ENCODE measurements around the gene SPG11.
"Not testable (repeated sequence)": the region's sequence is repeated elsewhere in the genome, so short reads cannot be mapped to it uniquely, and the experiment has no call there.

The SPG11 gene

DNA sequence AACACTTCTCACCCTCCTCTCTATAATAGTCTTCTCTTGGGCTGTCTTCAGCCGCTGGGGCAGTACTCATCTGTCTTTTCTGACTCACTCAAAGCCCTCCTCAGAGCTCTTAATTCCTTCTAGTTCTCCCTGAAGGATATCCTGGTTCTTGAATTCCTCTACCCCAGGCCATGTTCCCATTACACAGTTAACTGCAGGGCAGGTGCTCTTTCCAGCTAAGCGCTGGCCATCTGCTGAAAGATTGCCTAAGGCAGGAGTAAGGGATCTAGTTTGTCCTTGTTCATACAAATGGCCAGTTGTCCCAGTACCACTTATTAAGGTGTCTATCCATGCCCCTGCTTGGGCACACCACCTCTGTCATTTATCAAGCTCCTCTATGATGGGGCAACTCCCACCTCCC lies 10.2 kb upstream of the SPG11 start:
- DNase-seq, result no peak

DNA sequence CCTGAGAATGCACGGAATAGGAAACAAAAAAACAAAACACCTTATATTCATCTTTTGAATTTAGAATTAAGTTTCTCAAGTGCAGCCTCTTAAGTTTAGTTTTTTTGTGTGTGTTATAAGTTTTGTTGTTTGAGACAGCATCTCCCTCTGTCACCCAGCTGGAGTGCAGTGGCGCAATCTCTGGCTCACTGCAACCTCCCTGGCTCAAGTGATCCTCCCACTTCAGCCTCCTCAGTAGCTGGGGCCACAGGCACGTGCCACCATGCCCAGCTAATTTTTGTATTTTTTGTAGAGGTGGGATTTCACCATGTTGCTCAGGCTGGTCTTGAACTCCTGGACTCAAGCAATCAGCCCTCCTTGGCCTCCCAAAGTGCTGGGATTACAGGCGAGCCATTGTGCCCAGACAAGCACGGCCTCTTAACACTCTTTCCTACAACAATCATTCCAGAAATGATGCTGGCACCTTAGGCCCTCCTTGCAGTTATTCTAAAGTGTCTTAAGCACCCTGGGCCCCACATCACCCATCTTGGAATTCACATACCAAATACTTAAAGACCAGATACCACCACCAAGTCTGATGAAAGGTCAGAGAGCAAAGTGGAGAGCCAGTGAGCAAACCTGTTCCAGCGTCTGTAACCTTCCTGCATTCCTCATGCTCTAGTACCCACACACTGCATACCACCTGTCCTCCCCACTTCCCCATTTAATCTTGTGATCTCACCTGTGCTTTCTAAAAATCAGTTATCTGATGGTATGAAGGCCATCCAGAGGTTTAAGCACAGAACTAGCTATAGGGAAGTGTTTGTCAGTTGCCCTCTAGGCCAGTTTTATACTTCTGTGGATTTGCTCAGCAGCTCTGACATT lies 6.9 kb upstream of the SPG11 start:
- no peak for DNase-seq

DNA sequence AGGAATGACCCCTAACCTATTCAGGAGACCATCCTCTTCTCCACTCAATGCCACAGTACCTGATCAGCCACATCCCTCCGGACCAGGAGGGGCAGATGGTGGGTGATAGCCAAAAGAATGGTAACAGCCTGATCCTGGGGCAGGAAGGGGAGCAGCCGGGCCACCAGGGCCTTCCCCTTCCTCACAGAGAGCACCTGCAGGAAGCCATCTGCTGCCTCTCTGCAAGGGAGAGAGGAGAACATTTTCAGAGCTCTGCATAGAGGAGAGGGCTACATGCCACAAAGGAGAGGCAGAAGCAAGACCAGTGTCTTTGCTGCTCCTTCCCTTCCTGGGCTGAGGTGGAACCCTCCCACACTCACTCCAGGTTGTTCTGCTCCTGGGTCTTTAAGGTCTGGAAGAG lies 5.5 kb upstream of the SPG11 start:
- no peak for DNase-seq

DNA sequence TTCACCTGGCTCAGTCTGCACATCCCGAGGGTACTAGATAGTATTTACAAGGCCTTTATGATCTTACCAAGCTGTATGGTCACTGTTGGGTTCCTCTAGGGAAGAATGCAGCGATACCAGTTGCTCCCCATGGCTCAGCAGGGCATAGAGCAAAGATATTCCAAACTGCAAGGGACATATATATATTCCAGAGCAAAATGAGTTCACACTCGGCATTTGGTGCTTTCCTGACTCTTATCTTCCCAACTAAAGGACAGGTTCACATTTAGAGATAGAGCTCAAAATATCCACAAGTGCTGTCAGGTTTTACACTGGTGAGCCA lies 3.5 kb upstream of the SPG11 start:
- no peak for DNase-seq

DNA sequence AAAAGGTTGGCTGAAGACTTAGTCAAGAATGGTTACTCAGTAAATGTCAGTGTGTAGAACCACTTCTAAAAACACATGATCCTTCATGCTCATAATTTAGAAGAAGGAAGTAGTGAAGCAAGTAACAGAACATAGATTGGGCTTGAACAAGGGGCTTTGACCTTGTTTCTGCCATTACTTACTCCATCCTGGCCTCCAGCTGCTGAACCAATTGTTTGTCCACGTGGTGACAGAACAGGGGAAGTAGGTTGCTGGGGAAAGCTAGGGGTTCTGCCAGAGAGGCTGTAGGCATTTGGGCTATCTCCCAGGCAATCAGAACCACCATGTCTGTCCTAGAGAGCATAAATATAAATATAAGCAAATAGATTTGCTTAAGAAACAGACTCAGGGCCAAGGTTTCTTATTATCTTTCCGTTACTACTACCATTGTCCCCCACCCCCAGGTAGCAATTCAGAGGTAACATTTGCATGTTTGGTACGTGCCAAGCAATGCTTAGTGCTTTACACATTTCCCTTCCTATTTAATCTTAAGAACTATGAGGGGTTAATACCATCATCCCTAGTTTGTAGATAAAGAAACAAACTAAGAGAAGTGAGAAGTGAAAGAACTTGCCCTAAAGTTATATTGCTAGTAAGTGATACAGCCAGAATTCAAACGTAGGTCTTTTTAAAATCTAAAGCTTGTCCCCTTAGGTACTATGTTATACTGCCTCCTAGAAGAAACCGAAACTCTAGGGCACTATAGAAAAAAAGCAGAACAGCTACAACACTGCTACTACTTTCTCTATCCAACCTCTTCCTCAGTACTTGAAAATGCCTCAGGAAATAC lies 3.0 kb upstream of the SPG11 start:
- DNase-seq, result no peak

DNA sequence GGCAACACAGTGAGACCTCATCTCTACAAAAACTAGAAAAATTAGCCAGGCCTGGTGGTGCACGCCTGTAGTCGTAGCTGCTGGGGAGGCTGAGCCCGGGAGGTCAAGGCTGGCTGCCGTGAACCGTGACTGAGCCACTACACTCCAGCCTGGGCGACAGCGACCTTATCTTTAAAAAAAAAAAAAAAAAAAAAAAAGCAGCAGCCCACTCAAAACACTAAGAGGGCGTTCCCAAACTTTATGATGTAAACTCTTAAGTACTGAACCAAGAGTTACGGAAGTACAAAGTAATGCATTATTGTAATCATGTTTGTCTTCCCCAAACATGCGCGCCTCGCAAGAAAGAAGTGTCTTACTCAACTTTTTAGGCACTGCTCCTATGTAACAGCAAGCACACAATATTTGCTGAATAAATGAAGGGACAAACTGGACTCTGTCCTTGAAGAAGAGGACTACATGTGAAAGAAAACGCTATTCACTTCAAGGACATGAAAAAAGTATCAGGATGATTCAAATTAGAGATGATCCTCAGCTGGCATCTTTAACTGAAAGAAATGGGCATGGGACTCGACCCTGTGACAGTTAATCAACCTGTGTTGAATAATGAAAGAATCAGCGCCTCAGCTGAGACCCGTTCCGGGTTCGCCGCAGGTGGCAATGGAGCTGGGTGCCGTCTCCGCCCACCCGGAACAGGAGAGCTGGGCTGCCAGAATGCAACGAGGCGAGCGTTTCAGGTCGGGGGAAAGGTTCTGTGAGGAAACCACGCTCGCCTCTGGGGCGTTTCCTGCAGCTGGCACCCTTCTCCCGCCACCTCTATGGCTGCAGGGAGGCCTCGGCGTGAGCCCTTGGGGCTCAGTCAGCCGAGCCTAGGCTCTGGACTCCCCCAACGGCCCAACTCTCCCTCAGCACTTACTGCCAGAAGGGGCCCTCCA lies 718 bp downstream of the SPG11 start:
- DNase-seq, result peak; percentile 86

DNA sequence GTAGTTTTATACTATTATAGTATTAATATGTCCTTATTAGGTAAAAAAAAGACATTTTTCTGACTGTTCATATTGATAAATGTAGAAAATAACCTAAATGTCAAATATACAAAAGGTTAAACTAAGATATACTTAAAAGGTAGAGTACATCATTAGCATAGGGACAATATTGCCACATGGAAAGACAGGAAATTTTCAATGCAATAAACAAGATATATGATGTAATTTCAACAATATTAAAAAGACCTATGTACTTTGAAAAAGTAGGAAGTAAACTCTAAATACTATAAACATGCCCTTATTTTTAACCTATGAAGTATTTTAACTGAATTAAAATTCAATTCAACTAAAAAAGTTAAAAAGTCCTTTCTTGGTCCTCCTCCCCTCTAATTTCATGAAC lies 1.9 kb downstream of the SPG11 start:
- no peak for DNase-seq

DNA sequence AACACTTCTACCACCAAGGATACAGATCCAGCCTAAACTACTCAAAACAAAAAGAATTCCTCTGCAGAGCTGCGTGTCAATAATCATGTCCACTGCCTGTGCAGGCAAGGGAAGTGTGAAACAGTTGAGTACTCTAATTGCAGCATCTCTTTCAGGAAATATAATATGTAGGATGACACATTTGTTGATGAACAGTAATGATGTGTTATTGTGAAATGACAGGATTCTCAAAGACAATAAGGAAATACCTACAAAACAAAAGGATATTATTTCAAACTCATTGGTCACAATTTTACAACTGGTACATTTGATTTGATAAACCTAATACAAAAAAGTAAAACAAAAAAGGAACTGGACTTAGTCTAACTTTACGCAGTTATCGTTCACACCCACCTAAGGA lies 4.4 kb downstream of the SPG11 start:
- DNase-seq, result no peak

DNA sequence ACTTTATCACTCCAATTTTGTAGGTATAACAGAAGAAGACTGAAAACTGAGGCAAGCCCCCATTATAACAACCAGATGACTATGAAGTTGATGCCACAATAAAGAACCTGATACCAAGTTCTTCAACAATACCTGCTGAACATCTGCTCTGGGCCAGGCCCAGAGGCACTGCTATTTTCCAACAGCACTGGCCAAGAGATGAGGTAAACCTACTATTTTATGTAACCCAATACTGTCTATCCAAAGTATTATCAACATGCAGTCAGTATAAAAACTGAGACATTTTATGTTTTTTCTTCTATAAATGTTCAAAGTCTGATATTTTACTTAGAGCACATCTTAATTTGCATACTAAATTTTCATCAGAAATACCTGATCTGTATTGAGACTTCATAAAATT lies 6.1 kb downstream of the SPG11 start:
- no peak for DNase-seq

DNA sequence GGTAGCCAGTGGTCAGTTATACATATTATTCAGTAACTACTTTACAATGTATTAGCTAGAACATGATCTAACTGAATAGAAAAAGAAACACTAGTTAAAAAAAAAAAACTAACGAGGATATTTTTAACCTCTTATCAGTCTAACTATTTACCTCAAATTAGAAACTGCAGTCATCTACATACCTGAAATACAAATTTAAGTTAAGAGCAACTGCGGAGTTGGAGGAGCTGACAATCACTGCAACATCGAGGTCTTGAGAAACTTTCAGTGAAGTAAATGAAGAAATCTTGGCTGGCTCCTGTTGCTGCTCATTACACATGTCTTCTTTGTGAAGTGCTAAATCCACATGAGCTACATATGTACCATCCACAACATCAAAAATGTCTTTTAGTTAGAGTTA lies 6.5 kb downstream of the SPG11 start:
- DNase-seq, result no peak

DNA sequence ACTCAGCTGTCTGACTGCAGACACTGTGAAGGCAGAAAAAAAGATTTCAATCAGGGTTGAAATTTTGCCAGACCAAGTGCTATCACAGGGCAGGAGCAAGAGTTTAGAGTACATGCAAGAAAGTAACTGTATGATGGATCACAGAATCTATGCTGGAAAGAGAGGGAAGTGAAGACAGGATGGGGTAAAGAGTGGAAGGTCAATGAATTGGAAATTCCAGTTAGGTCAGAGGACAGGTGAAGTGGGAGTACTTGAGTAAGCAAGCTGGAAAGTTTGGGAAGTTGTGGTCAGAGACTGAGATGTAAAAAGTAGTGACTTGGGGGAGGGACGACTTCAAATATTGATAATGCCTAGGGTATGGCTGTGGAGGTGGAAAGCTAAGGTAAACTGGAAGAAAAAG lies 7.2 kb downstream of the SPG11 start:
- DNase-seq, result no peak

DNA sequence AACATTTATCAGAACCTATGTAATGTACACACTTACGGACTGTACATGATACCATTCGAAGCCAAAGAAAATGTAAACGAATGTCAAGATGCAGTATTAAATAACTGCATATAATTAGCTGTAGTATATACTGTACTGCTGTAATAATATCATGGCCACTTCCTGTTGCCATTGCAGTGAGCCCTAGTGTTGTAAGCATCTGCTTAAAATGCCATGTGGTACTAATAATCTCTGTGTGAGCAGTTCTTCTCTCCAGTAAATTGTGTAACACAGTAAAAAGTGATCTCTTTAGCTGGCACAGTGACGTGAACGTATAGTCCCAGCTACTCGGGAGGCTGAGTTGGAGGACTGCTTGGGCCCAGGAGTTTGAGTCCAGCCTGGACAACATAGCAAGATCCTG lies 8.6 kb downstream of the SPG11 start:
- DNase-seq, result no peak

DNA sequence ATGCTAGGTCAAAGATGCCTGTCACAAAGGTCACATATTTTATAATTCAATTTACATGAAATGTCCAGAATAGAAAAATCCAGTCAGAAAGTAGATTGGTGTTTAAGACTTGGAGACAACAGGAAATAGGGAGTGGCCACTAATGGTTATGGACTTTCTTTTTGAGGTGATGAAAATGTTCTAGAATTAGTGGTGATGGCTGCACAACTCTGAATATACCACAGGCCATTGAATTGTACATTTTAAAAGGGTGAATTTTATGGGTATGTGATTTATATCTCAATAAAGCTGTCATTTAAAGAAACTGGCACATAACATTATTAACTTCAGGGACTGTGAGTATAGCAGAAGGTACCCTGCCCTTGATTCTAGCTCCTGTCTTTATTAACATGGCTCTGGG lies 15.8 kb downstream of the SPG11 start:
- no peak for DNase-seq

DNA sequence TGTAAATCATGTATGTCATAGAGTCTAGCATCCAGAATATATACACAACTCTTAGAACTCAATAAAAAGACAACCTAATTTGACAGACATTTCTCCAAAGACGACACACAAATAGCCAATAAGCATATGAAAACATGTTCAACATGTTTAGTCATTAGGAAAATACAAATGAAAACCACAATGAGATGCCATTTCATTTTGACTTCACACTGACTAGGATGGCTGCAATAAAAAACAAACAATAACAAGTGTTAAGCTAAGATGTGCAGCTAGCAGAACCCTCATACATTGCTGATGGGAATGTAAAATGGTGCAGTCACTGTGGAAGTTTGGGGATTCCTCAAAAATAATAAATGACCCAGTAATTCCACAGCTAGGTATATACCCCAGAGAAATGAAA lies 16.4 kb downstream of the SPG11 start:
- no peak for DNase-seq

DNA sequence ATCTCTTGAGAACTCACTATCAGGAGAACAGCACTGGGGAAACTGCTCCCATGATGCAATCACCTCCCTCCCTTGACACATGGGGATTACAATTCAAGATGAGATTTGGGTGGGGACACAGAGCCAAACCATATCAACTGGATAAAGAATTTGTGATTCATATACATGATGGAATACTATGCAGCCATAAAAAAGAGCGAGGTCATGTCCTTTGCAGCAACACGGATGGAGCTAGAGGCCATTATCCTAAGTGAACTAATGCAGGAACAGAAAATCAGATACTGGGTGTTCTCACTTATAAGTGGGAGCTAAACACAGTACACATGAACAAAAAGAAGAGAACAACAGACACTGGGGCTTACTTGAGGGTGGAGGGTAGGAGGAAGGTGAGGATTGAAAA lies 17.0 kb downstream of the SPG11 start:
- no peak for DNase-seq

DNA sequence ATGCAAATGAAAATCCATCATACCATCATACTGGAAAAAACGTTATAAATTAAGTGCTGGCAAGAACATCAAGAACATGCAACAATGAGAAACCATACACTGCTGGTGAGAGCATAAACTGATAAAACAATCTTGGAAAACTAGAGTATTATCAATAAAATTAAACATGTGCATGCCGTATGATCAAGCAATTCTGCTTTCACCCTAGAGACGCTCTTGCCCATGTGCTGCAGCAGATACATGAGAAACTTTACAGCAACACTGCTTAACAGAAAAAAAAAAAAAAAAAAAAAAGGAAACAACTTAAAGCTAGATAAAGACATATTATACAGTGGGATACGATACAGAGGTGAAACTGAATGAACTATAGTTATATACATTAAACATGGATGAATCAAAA lies 21.8 kb downstream of the SPG11 start:
- DNase-seq, result no peak

DNA sequence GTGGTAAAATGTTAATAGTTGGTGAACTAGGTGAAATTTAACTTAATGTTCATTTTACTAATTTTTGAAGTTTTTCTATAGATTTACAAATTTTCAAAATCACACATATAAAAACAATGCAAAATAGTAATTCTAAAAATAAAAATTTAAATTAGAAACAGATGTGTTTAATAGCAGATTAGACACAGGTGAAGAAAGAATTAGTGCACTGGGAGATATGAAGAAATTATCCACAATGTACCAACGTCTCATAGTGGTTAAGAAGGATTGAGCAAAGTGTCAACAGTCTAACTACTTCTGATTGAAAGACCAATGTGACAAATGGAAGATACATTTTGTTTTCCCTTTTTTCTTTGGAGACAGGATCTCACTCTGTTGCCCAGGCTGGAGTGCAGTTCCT lies 26.5 kb downstream of the SPG11 start:
- DNase-seq, result no peak

DNA sequence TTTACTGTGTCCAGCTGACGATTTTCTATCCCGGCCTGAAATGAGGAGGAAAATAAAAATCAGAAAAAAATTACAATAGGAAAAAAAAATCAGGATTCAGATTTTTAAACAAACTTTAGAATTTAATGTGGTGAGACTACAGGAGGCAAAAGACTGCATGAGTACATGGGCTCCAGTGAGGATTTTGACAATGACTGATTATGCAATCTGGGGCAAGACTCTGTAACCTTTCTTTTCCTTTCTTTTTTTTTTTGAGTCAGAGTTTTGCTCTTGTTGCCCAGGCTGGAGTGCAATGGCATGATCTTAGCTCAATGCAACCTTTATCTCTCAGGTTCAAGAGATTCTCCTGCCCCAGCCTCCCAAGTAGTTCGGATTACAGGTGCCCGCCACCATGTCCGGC lies 29.9 kb downstream of the SPG11 start:
- DNase-seq, result no peak

DNA sequence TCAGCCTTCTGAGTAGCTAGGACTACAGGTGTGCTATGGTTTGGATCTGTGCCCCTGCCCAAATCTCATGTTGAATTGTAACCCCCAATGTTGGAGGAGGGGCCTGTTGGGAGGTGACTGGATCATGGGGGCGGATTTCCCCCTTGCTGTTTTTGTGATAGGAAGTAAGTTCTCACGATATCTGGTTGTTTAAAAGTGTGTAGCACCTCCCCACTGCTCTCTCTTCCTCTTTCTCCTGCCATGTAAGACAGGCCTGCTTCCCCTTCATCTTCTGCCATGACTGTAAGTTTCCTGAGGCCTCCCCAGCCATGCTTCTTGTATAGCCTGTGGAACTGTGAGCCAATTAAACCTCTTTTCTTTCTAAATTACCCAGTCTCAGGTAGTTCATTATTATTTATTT lies 38.2 kb downstream of the SPG11 start:
- not testable (repeated sequence) for DNase-seq

DNA sequence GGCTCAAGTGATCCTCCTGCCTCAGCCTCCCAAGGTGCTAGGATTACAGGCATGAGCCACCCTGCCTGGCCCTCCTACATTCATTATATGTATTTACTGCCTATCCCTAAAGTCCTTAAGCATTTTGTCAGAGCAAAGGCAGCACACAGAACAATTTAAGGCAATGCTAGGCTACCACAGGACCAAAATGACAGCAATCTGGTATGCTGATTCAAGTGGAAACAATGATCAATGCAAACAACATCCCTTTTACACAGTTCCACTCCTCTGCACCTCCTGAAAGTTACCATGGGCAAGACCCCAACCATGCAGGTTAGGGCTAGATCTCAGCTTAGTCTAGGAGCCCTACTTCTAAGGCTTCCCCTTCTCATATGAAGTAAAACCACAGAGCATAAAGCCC lies 40.3 kb downstream of the SPG11 start:
- no peak for DNase-seq

DNA sequence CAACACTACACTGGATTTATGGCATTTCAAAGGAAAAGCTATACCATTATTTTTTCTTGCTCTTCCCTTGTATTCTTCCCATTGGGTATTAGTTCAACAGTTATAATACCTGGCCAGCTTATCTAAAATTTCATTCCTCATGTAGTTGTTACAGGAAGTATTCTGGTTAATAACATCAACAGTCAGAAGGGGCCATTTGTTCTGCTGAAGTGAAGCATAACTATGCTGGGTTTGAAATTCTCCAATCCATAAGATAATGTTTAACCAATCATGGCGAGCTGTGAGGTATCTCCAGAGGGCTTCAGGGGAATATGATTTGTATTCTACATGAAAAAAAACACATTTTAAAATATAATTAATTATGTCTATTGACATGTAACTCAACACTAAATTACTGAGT lies 43.4 kb downstream of the SPG11 start:
- DNase-seq, result no peak

DNA sequence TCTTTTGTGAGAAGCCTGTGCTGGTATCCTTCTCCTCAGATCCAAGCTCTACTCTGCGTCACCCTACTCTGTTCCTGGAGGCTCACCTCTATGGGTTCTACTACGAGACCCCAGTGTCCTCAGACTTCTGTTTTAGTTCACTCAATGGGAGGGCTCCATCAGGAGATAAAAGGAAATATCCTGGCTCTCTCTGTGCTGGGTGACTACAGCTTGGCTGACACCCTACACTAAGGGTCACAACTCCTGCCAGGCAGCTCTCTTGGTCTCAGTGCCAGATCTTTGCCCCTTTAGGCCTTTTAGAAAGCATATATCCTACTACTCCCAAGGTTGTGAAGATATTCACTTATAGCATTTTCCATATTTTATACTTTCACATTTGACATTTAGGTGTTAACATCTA lies 46.5 kb downstream of the SPG11 start:
- no peak for DNase-seq

DNA sequence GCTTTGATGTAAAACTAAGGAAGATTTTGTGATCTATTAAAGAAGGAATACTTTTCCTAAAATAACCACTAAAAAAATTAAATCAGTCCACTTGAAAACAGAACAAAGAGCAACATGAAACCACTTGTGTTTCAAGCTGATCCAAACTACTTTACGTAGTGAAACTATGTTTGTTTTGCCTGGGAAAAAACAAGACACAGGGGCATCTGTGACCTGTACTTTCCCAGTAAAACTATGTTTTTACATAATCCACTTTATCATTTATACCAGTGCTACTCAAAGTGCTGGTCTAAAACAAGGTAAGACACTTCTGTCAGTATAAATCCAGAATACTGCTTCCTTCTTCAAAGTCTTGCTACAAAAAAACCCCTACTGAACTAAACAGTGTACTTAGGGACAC lies 56.7 kb downstream of the SPG11 start:
- DNase-seq, result no peak

DNA sequence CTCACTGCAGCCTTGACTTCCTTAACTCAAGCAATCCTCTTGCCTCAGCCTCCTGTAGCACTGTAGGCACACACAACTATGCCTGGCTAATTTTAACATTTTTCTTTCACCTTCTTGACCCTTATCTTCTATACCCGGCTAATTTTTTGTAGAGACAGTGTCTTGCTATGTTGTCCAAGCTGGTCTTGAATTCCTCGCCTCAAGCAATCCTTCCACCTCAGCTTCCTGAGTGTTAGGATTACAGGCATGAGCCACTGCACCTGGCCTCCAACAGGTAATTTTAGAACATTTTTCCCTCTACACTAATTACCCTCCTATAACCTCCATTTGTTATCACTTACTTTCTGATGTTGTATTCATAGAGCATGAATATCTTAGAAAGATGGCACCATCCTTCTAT lies 60.3 kb downstream of the SPG11 start:
- DNase-seq, result no peak
